HL-60 (cell line): ENCODE measurements around the gene BICDL2.

ENCODE experiments used
- DNase-seq, 2 experiments: peaks; one replicate each; pipeline ENCODE4 v3.0.0-alpha.2; 2010 to 2020; ENCODE audit warnings: low read depth in 1 of 2, low spot score in 1 of 2
- H3K27ac ChIP-seq: fragments of 250-450 bp; sonication (Bioruptor Pico); replicated peaks from 2 replicates; pipeline ENCODE4 v1.5.1; 2020; ENCODE audit warnings: mild to moderate bottlenecking, moderate library complexity
- H3K27me3 ChIP-seq: fragments of 250-450 bp; sonication (Bioruptor Pico); 2 replicates; pipeline ENCODE4 v1.5.1; 2021; ENCODE audit warnings: mild to moderate bottlenecking, moderate library complexity; ENCODE audit not compliant: insufficient read depth, poor library complexity, severe bottlenecking
- H3K4me3 ChIP-seq: replicated peaks from 2 replicates; pipeline ENCODE4 v1.5.1; 2011; ENCODE audit warnings: mild to moderate bottlenecking, control low read depth, low read length; ENCODE audit not compliant: insufficient read depth
- GABPA ChIP-seq: IDR thresholded peaks from 2 replicates; pipeline ENCODE4 v1.6.1; 2012; ENCODE audit warnings: low read depth
- POLR2AphosphoS5 ChIP-seq: IDR thresholded peaks from 2 replicates; pipeline ENCODE4 v1.6.1; 2012; ENCODE audit warnings: low read depth
- SPI1 ChIP-seq: IDR thresholded peaks from 2 replicates; pipeline ENCODE4 v1.6.1; 2012; ENCODE audit warnings: low read depth, mild to moderate bottlenecking, borderline replicate concordance
- TF ChIP-seq, protein P1 (sequence below): IDR thresholded peaks from one replicate; pipeline ENCODE4 v1.5.1; 2011; ENCODE audit warnings: low read length, control low read depth, inconsistent platforms; ENCODE audit not compliant: insufficient read depth
- TF ChIP-seq, protein P2 (sequence below): IDR thresholded peaks from 2 replicates; pipeline ENCODE4 v1.6.1; 2012; ENCODE audit warnings: low read depth; ENCODE audit not compliant: insufficient replicate concordance

The BICDL2 gene

DNA sequence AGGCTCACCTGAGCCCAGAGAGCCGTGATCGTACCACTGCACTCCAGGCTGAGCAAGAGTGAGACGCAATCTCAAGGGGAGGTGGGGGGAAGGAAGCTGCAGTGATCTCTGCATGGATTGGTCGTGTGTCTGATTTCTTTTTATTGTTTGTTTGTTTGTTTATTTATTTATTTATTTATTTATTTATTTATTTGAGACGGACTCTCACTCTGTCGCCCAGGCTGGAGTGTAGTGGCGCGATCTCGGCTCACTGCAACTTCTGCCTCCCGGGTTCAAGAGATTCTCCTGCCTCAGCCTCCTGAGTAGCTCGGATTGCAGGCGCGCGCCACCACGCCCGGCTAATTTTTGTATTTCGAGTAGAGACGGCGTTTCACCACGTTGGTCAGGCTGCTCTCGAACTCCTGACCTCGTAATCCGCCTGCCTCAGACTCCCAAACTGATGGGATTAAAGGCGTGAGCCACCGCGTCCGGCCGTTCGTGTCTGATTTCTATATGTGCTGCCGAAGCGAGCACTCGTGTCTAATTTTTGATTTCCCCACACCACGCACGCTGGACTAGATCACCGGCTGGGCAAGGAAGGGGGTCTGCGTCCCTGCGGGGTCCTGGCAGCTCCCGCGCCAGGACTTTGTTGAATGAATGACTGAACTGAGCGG lies 17.0 kb downstream of the BICDL2 start:
- TF ChIP-seq GABPA = no peak
- no peak for TF ChIP-seq SPI1
- TF ChIP-seq, protein P1, sequence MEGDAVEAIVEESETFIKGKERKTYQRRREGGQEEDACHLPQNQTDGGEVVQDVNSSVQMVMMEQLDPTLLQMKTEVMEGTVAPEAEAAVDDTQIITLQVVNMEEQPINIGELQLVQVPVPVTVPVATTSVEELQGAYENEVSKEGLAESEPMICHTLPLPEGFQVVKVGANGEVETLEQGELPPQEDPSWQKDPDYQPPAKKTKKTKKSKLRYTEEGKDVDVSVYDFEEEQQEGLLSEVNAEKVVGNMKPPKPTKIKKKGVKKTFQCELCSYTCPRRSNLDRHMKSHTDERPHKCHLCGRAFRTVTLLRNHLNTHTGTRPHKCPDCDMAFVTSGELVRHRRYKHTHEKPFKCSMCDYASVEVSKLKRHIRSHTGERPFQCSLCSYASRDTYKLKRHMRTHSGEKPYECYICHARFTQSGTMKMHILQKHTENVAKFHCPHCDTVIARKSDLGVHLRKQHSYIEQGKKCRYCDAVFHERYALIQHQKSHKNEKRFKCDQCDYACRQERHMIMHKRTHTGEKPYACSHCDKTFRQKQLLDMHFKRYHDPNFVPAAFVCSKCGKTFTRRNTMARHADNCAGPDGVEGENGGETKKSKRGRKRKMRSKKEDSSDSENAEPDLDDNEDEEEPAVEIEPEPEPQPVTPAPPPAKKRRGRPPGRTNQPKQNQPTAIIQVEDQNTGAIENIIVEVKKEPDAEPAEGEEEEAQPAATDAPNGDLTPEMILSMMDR = no peak
- no peak for TF ChIP-seq POLR2AphosphoS5
- TF ChIP-seq, protein P2, sequence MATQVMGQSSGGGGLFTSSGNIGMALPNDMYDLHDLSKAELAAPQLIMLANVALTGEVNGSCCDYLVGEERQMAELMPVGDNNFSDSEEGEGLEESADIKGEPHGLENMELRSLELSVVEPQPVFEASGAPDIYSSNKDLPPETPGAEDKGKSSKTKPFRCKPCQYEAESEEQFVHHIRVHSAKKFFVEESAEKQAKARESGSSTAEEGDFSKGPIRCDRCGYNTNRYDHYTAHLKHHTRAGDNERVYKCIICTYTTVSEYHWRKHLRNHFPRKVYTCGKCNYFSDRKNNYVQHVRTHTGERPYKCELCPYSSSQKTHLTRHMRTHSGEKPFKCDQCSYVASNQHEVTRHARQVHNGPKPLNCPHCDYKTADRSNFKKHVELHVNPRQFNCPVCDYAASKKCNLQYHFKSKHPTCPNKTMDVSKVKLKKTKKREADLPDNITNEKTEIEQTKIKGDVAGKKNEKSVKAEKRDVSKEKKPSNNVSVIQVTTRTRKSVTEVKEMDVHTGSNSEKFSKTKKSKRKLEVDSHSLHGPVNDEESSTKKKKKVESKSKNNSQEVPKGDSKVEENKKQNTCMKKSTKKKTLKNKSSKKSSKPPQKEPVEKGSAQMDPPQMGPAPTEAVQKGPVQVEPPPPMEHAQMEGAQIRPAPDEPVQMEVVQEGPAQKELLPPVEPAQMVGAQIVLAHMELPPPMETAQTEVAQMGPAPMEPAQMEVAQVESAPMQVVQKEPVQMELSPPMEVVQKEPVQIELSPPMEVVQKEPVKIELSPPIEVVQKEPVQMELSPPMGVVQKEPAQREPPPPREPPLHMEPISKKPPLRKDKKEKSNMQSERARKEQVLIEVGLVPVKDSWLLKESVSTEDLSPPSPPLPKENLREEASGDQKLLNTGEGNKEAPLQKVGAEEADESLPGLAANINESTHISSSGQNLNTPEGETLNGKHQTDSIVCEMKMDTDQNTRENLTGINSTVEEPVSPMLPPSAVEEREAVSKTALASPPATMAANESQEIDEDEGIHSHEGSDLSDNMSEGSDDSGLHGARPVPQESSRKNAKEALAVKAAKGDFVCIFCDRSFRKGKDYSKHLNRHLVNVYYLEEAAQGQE = no peak
- H3K27me3 ChIP-seq = no peaks in the 10 kb centered on the region
- H3K27ac ChIP-seq = peak overlapping the region; percentile 31
- DNase-seq = no peak
- peak overlapping the region; percentile 70 for H3K4me3 ChIP-seq

DNA sequence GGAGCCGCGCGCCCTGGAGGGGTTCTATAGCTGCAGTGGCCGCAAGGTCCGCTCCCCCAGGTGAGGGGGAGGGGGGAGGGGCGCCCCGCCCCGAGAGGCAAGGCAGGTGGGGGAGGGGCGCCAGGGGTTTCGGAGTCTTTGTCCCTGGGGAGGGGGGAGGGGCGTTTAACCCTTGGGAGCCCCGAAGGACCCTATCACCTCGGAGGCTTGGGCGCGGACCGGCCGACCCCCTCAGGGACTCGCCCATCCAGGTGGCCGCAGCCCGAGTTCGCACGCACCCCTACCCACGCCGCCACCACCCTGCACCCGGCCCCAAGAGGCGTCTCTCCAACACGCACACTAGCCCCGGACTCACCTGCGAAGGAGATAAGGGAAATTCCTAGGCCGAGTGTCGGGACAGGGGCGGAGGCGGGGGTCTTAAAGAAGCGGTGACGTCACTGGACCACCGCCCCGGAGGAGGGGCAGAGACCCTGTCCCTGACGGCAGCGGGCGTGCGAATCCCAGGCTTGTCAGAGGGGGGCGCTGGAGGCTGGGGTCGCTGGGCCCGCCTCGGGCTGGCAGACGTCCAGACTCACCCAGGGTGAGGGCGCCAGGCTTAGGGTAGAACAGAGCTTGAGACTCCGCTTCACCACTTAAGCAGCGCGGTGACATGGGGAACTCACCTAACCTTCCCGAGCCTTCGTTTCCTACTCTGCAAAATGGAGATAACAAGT lies 18.8 kb downstream of the BICDL2 start, which contains the start of gene CLDN6:
CLDN6 (minus strand) TSS at position 390 of the 713 bp plus-strand sequence. CDS start 2,162 bp downstream, outside the sequence.
- TF ChIP-seq, protein P2 = no peak
- TF ChIP-seq, protein P1 = no peak
- TF ChIP-seq GABPA = no peak
- TF ChIP-seq SPI1 = no peak
- no peak for TF ChIP-seq POLR2AphosphoS5
- H3K27me3 ChIP-seq = no peaks in the 10 kb centered on the region
- peak in 1 of 2 experiments; percentile 18 for DNase-seq
- H3K27ac ChIP-seq = no peak within 1 kb of the TSS
- H3K4me3 ChIP-seq = no peak within 1 kb of the TSS

DNA sequence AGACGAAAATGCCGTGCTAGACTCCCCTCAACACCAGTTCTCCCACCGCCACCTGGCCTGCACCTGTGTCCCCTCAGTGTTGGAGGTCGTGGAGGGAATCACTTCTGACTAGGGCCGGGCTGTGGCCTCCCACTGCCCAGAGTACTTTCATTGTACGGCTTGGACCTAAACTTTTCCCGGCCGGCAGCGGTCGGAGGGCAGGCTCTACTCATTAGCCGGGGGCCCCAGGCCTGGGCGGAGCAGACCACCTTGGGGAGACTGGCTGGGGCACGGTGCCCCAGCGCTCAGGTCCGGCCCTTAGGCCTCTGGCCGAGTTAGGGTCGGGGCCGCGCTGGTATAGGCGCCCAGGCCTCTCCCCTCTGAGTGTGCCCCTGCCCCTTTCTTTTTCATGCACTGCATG lies 19.4 kb downstream of the BICDL2 start:
- Histone ChIP-seq H3K4me3 (no peak overlapping the region), H3K27me3 (no peaks in the 10 kb centered on the region), H3K27ac (no peak overlapping the region)
- DNase-seq = no peak
- TF ChIP-seq, protein P1 = no peak
- no peak for TF ChIP-seq POLR2AphosphoS5
- TF ChIP-seq GABPA = no peak
- TF ChIP-seq, protein P2 = no peak
- no peak for TF ChIP-seq SPI1
